ENCODE measurements around the gene RFT1. TPM values are rescaled to one million over a fixed set of nuclear protein-coding genes. Genes with fewer than 3 reads are reported as not detected.

Gene RFT1, protein sequence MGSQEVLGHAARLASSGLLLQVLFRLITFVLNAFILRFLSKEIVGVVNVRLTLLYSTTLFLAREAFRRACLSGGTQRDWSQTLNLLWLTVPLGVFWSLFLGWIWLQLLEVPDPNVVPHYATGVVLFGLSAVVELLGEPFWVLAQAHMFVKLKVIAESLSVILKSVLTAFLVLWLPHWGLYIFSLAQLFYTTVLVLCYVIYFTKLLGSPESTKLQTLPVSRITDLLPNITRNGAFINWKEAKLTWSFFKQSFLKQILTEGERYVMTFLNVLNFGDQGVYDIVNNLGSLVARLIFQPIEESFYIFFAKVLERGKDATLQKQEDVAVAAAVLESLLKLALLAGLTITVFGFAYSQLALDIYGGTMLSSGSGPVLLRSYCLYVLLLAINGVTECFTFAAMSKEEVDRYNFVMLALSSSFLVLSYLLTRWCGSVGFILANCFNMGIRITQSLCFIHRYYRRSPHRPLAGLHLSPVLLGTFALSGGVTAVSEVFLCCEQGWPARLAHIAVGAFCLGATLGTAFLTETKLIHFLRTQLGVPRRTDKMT
- total RNA-seq, result 32.4 and 38.1 TPM in 2 replicates

GRCh38 chr3:53130179-53131061, at the start of gene RFT1:
Gene RFT1 (minus strand): TSS chr3:53130435. CDS start chr3:53130400, 35 bp downstream.

DNA sequence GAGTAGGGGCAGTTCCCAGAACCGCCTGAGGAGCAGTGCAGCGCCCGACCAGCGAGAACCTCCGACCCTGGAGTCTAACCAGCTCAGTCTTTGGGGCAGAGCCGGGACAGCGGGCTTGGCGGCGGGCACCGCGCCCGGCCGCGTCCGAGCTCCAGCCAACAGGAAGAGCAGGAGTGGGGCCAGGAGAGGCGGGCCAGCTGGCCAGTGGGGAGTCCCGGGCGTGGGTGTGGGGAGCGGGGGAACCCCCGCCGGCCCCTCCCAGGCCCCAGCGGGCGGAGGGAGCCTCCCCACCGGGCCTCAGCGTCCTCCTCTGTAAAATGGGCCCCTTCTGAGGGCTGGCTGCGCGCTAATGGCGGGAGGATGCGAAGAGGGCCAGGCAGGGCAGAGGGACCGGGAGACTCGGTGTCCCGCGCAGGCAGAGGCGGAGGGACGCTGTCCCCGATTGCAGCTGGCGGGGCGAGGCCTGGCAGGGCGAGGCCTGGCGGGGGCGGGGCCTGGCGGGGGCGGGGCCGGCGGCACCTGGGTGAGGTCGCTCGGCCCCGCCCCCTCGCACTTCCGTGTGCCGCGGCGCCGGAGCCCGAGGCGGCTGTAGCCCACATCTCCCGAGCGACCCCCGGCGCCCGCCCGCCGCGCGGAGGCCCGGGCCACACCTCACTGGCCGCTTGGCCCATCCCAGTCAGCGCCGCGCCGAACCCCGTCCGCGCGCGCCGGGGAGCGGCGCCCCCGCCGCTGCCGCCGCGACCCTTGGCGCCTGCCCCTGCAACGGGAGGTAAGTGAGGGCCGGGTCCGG, 30.6 kb upstream of the RFT1 start, which contains the start of gene PRKCD:
Gene PRKCD, plus strand, starts transcription at position 550 of the 790 bp plus-strand sequence. CDS start 17,214 bp downstream, outside the sequence.

DNA sequence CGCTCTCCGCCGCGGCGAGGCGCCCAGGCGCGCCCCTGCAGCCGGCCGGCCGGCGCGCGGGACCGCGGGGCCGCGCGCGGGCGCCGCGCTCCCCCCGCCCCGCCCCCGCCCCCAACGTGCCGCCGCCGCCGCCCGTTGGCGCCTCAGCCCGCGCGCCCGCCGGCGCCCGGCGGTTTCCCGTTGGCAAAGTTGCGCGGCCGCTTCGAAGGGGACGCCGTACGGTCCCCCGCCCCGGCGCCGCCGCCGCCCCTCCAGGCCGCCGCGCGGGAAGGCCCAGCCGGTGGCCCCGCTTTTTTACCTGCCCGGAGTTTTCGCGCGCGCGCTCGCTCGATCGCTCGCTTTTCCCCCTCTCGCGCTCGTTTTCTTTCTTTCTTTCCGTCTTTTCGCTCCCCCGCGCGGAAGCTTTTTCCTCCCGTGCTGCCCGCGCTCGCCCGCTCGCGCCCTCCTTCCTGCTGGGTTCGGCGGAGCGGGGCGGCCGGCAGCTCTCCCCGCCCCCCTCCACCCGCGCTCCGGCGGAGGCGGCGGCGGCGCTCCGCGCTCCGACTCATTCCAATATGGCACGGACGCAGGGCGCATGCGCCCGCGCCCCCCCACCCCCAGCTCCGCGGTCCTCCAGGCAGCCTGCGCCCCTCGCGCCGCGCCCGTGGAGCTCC, 84.6 kb downstream of the RFT1 start, which contains the start of gene SFMBT1:
Gene SFMBT1, minus strand, starts transcription at position 556 of the 653 bp plus-strand sequence. CDS start 76,945 bp downstream, outside the sequence.

Other genes starting within 250 kb of the RFT1 start
- gene STIMATE, start 232.9 kb downstream of the RFT1 start, total RNA-seq, result 13.6 and 31.7 TPM in 2 replicates
- gene SFMBT1, start 84.4 kb downstream of the RFT1 start, total RNA-seq, result 9.9 and 19.6 TPM in 2 replicates
- 4.8 and 4.9 TPM in 2 replicates for gene PRKCD, start 30.8 kb upstream of the RFT1 start, total RNA-seq
- 578 and 751 TPM in 2 replicates for gene TKT, start 125.6 kb upstream of the RFT1 start, total RNA-seq
- gene DCP1A, start 217.1 kb upstream of the RFT1 start, total RNA-seq, result 8.1 and 9.6 TPM in 2 replicates

Measured in myometrial cell (primary cell).